GM23338 (cell line): ENCODE measurements around the gene PERM1. TPM values are rescaled to one million over a fixed set of nuclear protein-coding genes. Genes with fewer than 3 reads are reported as not detected.

Experiments
- ATAC-seq: fragments of 200-7000 bp; cut with Tn5 transposase; 3 replicates; pipeline ENCODE4 v1.9.1; 2020
- DNase-seq: peaks from one replicate; pipeline ENCODE4 v3.0.0-alpha.2; 2015; ENCODE audit warnings: low spot score
- H2AFZ ChIP-seq: fragments of 200-600 bp; sonication (generic); 2 replicates; pipeline ENCODE4 v1.8.0; 2016; ENCODE audit warnings: antibody characterized with exemption, mild to moderate bottlenecking, moderate library complexity
- H3F3A ChIP-seq: fragments of 200-600 bp; sonication (generic); replicated peaks from 2 replicates; pipeline ENCODE4 v1.8.0; 2017; ENCODE audit warnings: antibody characterized with exemption, mixed run types, low read depth
- H3K27ac ChIP-seq: fragments of 200-600 bp; sonication (generic); 2 replicates; pipeline ENCODE4 v1.6.1; 2016; ENCODE audit warnings: low read depth
- H3K27me3 ChIP-seq: fragments of 200-600 bp; sonication (generic); 2 replicates; pipeline ENCODE4 v1.8.0; 2016; ENCODE audit warnings: mild to moderate bottlenecking, mixed run types, moderate library complexity; ENCODE audit not compliant: insufficient read depth
- H3K36me3 ChIP-seq: fragments of 200-600 bp; sonication (generic); 2 replicates; pipeline ENCODE4 v1.8.0; 2016; ENCODE audit warnings: mild to moderate bottlenecking; ENCODE audit not compliant: insufficient read depth
- H3K4me1 ChIP-seq: fragments of 200-600 bp; sonication (generic); 2 replicates; pipeline ENCODE4 v1.8.0; 2016; ENCODE audit warnings: mild to moderate bottlenecking, moderate library complexity; ENCODE audit not compliant: insufficient read depth
- H3K4me2 ChIP-seq: fragments of 200-600 bp; sonication (generic); 2 replicates; pipeline ENCODE4 v1.7.1; 2017; ENCODE audit warnings: mixed run types
- H3K4me3 ChIP-seq: fragments of 200-600 bp; sonication (generic); 2 replicates; pipeline ENCODE4 v1.6.1; 2016; ENCODE audit warnings: mixed run types
- H3K79me2 ChIP-seq: fragments of 200-600 bp; sonication (generic); replicated peaks from 2 replicates; pipeline ENCODE4 v1.8.0; 2017; ENCODE audit warnings: mild to moderate bottlenecking; ENCODE audit not compliant: insufficient read depth
- H3K9me2 ChIP-seq: fragments of 200-600 bp; sonication (generic); 2 replicates; pipeline ENCODE4 v1.8.0; 2017; ENCODE audit not compliant: insufficient read depth
- H4K20me1 ChIP-seq: fragments of 200-600 bp; sonication (generic); replicated peaks from 2 replicates; pipeline ENCODE4 v1.8.0; 2017; ENCODE audit warnings: mild to moderate bottlenecking; ENCODE audit not compliant: insufficient read depth
- H3K27ac Mint-ChIP-seq: 2 replicates; pipeline ENCODE4 v1.8.0; 2020; ENCODE audit warnings: inconsistent platforms, mild to moderate bottlenecking, moderate library complexity, mixed read lengths
- H3K27me3 Mint-ChIP-seq: 3 replicates; pipeline ENCODE4 v1.8.0; 2022; ENCODE audit warnings: low read depth, mild to moderate bottlenecking, moderate library complexity, mixed read lengths, inconsistent platforms; ENCODE audit not compliant: insufficient read depth, poor library complexity
- H3K36me3 Mint-ChIP-seq: 3 replicates; pipeline ENCODE4 v1.8.0; 2021; ENCODE audit warnings: low read depth, mild to moderate bottlenecking, inconsistent platforms, moderate library complexity, mixed read lengths
- H3K4me1 Mint-ChIP-seq: 3 replicates; pipeline ENCODE4 v1.8.0; 2020; ENCODE audit warnings: mild to moderate bottlenecking, inconsistent platforms, mixed read lengths
- H3K4me3 Mint-ChIP-seq: 3 replicates; pipeline ENCODE4 v1.8.0; 2021; ENCODE audit warnings: moderate library complexity, mild to moderate bottlenecking, inconsistent platforms, mixed read lengths
- H3K9me3 Mint-ChIP-seq: 3 replicates; pipeline ENCODE4 v1.8.0; 2020; ENCODE audit warnings: moderate library complexity, mild to moderate bottlenecking, inconsistent platforms, mixed read lengths
- JUNB ChIP-seq: IDR thresholded peaks from one replicate; pipeline ENCODE4 v1.6.1; 2016; ENCODE audit warnings: antibody characterized with exemption; ENCODE audit not compliant: unreplicated experiment
- POLR2AphosphoS5 ChIP-seq: IDR thresholded peaks from 2 replicates; pipeline ENCODE4 v1.6.1; 2016; ENCODE audit warnings: antibody characterized with exemption, low read depth
- REST ChIP-seq: IDR thresholded peaks from one replicate; pipeline ENCODE4 v1.6.1; 2018; ENCODE audit warnings: antibody characterized with exemption; ENCODE audit not compliant: unreplicated experiment
- ZNF114 ChIP-seq: fragments of 250-450 bp; sonication (Bioruptor Pico); IDR thresholded peaks from 2 replicates; pipeline ENCODE4 v1.5.0; 2020; ENCODE audit warnings: mild to moderate bottlenecking, moderate library complexity
- ZNF331 ChIP-seq: fragments of 250-450 bp; sonication (Bioruptor Pico); IDR thresholded peaks from 2 replicates; pipeline ENCODE4 v1.5.0; 2020; ENCODE audit warnings: low read depth, mild to moderate bottlenecking, moderate library complexity
- polyA plus RNA-seq: library from polyadenylated mRNA; unstranded; fragments of >200 nt; fragmentation: Nextera tagmentation; extraction: Ambion mirVana; gene quantifications from 2 replicates; pipeline ENCODE4 v1.2.1, GENCODE V29; 2016
- total RNA-seq: library from RNA; depleted of rRNA; stranded (reverse); fragments of >200 nt; shearing (Covaris generic); gene quantifications from 2 replicates; pipeline ENCODE4 v1.2.3, GENCODE V29; 2014
- TF ChIP-seq, protein P1 (sequence below), 2 experiments: fragments of 200-600 bp in 1 of 2; sonication (generic) in 1 of 2; conservative IDR thresholded peaks; 2 replicates each; pipeline versions ENCODE4 v1.5.1 to v1.6.1; 2016 to 2017; ENCODE audit warnings: antibody characterized with exemption in 2 of 2, low read depth in 2 of 2, mild to moderate bottlenecking in 2 of 2, moderate library complexity in 1 of 2

Gene PERM1
- total and polyA plus RNA-seq, 2 experiments from 2014 or later, result 1.1 TPM; not detected in 1

GRCh38 chr1:951364-951763 lies 30.5 kb downstream of the PERM1 start:
- Histone ChIP-seq H3K36me3 (peaks cover 25% of the 10 kb centered on the region), H3K79me2 (no peaks in the 10 kb centered on the region), H3K4me3 (no peak overlapping the region), H3K4me2 (no peak overlapping the region), H3K9me2 (no peaks in the 10 kb centered on the region), H3K4me1 (no peaks in the 10 kb centered on the region), H2AFZ (no peak overlapping the region), H4K20me1 (no peaks in the 10 kb centered on the region; the same call in 1 of the 2 replicates), H3F3A (no peaks in the 10 kb centered on the region), H3K27ac (no peak overlapping the region), H3K27me3 (no peaks in the 10 kb centered on the region)
- peak; percentile 93 for ATAC-seq
- peaks cover 10% of the 10 kb centered on the region for H3K27me3 Mint-ChIP-seq
- peaks cover 60% of the 10 kb centered on the region for H3K36me3 Mint-ChIP-seq
- H3K4me3 Mint-ChIP-seq, result no peak overlapping the region
- H3K27ac Mint-ChIP-seq, result no peak overlapping the region
- H3K9me3 Mint-ChIP-seq, result no peaks in the 10 kb centered on the region; the same call in 2 of the 3 replicates
- TF ChIP-seq, protein P1, sequence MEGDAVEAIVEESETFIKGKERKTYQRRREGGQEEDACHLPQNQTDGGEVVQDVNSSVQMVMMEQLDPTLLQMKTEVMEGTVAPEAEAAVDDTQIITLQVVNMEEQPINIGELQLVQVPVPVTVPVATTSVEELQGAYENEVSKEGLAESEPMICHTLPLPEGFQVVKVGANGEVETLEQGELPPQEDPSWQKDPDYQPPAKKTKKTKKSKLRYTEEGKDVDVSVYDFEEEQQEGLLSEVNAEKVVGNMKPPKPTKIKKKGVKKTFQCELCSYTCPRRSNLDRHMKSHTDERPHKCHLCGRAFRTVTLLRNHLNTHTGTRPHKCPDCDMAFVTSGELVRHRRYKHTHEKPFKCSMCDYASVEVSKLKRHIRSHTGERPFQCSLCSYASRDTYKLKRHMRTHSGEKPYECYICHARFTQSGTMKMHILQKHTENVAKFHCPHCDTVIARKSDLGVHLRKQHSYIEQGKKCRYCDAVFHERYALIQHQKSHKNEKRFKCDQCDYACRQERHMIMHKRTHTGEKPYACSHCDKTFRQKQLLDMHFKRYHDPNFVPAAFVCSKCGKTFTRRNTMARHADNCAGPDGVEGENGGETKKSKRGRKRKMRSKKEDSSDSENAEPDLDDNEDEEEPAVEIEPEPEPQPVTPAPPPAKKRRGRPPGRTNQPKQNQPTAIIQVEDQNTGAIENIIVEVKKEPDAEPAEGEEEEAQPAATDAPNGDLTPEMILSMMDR (conservative IDR thresholded peaks at IDR 0.05; ENCODE audit: low read depth in 2 of 2), result peak; percentile 57 to 75
- no peak for TF ChIP-seq ZNF114 (CRISPR knock-in tag)
- DNase-seq, result peak; percentile 75
- no peaks in the 10 kb centered on the region for H3K4me1 Mint-ChIP-seq

DNA sequence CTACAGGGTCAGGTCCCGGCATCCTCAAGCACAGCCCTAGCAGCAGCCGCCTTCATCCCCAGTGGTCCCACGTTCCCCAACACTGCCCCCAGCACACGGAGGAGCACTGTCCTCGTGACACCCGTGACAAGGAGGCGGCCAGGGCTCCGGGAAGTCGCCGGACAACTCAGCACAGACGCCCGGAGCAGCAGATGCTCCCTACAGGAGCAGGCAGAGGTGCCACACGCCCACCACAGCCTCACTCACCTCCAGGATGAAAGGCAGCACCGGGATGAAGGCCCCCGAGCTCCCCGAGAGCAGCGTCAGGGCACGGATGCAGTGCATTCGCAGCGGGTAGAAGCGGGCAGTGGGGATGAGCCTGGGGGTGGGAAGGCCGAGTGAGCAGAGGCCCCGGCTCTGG lies 31.0 kb downstream of the PERM1 start:
- Histone ChIP-seq H3K9me2 (no peaks in the 10 kb centered on the region), H3K4me1 (no peaks in the 10 kb centered on the region), H3K27me3 (no peaks in the 10 kb centered on the region), H3K27ac (no peak overlapping the region), H4K20me1 (no peaks in the 10 kb centered on the region; the same call in 1 of the 2 replicates), H3K36me3 (peaks cover 25% of the 10 kb centered on the region), H3F3A (no peaks in the 10 kb centered on the region), H2AFZ (no peak overlapping the region), H3K4me3 (no peak overlapping the region), H3K79me2 (no peaks in the 10 kb centered on the region), H3K4me2 (no peak overlapping the region)
- TF ChIP-seq ZNF331 (CRISPR knock-in tag) (no peak), POLR2AphosphoS5 (no peak), JUNB (no peak), REST (no peak)
- H3K4me3 Mint-ChIP-seq, result no peak overlapping the region
- no peak overlapping the region for H3K27ac Mint-ChIP-seq
- DNase-seq (no peak), ATAC-seq (no peak)
- no peaks in the 10 kb centered on the region for H3K4me1 Mint-ChIP-seq
- H3K27me3 Mint-ChIP-seq, result peaks cover 10% of the 10 kb centered on the region
- no peaks in the 10 kb centered on the region; the same call in 2 of the 3 replicates for H3K9me3 Mint-ChIP-seq
- peaks cover 59% of the 10 kb centered on the region for H3K36me3 Mint-ChIP-seq
